GM10266 (cell line): Measurements from ENCODE around the gene GNG7.

Experiments used
- DNase-seq: peaks from one replicate; pipeline ENCODE4 v3.0.0; 2012; ENCODE audit errors: extremely low spot score
- TF ChIP-seq, protein P1 (sequence below): IDR thresholded peaks from 2 replicates; pipeline ENCODE4 v1.5.1; 2012; ENCODE audit warnings: mild to moderate bottlenecking, low read depth; ENCODE audit not compliant: control insufficient read depth, insufficient read depth; ENCODE audit errors: missing control alignments

The GNG7 gene

DNA sequence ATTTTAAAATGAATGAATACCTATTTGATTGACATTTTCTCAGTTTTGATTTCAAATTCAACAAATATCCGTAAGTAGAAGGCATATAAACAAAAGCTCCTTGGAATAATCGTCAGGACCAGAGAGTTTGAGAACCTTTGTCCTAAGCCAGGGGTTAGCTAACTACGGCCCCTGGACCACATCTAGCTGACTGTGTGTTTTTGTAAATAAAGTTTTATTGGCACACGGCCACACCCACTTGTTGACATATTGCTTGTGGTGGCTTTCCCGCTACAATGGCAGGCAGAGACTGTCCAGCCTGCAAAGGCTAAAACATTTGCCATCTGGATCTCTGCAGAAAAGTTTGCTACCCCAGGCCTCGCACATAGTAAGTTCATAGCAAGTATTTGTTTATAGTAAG lies 83.4 kb downstream of the GNG7 start:
- no peak for DNase-seq
- TF ChIP-seq, protein P1, sequence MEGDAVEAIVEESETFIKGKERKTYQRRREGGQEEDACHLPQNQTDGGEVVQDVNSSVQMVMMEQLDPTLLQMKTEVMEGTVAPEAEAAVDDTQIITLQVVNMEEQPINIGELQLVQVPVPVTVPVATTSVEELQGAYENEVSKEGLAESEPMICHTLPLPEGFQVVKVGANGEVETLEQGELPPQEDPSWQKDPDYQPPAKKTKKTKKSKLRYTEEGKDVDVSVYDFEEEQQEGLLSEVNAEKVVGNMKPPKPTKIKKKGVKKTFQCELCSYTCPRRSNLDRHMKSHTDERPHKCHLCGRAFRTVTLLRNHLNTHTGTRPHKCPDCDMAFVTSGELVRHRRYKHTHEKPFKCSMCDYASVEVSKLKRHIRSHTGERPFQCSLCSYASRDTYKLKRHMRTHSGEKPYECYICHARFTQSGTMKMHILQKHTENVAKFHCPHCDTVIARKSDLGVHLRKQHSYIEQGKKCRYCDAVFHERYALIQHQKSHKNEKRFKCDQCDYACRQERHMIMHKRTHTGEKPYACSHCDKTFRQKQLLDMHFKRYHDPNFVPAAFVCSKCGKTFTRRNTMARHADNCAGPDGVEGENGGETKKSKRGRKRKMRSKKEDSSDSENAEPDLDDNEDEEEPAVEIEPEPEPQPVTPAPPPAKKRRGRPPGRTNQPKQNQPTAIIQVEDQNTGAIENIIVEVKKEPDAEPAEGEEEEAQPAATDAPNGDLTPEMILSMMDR: no peak

DNA sequence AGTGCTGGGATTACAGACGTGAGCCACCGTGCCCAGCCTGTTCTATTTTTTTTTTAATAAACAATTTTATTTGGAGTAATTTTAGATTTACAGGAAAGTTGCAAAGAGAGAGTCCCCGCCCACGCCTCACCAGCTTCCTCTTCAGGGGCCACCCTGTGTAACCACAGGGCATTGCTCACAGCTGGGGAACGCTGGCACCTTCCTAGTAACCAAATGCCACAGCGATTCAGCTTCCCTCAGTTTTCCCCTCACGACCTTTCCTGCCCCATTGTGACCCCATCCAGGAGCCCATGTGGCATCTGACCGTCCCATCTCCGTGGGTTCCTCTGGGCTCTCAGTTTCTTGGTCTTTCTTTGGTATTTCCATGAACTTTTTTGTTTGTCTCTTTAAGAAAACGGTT lies 83.9 kb downstream of the GNG7 start:
- TF ChIP-seq, protein P1: no peak

DNA sequence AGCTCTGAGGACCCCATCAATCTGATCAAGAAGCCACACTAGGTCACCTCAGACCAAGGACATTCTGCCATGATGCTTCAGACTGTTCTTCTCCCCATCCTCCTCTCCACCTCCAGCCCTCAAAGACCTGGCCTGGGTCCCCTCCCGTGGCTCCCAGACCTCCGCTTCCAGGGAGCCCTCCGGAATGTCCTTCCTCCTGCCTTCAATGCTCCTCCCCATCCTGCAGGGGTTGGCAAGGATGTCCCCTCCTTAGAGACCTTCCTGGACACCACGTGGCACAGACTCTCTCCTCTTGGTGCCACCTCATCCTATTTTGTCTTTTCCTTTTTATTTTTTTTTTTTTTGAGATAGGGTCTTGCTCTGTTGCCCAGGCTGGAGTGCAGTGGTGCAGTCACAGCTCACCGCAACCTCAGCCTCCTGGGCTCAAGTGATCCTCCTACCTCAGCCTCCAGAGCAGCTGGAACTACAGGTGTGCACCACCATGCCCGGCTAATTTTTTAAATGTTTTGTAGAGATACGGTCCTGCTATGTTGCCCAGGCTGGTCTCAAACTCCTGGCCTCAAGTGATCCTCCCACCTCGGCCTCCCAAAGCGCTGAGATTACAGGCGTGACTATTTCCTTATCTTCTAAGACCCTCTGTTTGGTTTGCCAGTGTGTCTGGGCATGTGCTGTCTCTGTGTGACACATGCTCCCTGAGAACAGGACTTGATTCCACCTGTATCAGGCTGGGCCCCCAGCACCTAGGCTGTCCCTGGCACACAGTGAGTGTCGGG lies 84.9 kb downstream of the GNG7 start:
- DNase-seq: no peak
- TF ChIP-seq, protein P1: no peak

More for the DNA sequence above, 83.9 kb downstream of the GNG7 start:
- no peak for DNase-seq

DNA sequence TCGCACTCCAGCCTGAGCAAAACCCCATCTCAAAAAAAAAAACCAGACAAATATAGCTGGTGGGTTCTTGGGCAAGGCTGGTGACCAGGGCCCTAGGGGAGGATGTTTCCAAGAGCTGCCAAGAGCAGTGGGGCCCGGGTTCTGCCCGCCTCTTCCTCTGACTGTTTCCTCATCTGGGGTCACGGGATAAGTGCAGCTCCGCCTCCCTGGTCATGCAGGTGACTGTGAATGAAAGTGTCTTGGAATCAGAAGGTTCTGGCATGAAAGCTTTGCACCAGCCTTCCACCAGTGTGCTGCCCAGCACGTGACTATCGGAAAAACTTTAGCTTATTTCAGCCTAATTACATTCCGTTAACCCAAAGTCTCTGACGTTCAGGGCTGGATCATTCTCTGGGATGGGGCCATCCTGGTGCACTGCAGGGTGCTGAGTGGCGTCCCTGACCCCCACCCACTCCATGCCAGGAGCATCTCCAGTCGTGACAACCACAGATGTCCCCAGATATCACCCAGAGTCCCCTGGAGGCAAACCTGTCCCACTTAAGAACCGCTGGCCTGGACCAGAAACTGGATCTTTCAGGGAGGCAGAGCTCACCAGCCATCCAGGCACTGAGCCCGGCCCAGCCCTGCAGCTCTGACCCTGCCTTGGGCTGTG lies 85.6 kb downstream of the GNG7 start:
- DNase-seq: no peak
- TF ChIP-seq, protein P1: no peak

DNA sequence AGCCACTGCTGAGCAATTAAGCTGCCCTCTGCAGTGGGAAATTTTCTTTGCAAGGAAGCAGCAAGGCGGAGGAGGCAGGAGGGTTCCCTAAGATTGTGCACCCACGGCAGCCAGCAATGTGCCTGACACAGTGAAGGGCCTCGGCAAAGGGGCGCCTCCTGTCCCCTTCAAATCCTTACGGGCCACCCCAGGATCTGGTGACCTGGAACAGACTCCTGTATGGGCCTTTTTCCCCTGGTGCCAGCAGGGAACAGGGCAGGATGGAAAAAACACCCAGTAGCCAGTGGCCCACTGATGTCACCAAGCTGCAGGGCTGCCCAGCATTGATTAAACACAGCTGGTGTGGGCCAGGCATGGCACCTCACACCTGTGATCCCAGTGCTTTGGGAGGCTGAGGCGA lies 86.7 kb downstream of the GNG7 start:
- no peak for DNase-seq
- TF ChIP-seq, protein P1: no peak

DNA sequence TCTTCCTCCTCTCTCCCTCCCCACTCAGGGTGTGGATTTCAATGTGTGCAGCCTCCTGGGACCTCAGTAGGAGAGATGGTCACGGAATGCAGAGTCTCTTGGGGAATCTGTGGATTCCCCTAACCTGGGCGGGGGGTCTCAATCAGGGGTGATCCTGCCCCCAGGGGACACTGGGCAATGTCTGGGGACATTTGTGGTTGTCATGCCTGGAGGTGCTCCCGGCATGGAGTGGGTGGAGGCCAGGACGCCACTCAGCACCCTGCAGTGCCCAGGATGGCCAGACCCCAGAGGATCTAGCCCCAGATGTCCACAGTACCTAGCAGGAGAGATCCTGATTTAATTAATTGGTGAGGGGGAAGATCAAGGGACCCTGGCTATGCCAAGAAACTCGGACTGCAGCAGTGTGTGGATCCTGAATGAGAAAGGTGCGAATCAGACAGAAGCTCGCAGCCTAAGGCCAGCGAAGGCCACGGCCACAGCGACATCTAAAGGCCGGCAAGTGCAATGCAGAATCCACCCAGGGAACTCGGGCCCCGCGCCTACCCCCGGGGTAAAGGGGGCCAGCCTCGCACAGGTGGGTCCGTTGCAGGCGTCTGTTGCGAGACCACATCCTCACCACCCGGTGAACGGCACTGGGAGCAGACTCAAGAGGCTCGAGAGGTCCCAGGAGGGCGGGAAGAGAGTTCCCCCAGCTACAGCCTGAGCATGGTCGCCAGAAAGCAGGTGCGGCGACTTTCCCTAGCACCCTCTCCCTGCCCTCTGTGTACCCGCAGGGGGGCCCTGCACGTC lies 88.8 kb downstream of the GNG7 start:
- DNase-seq: no peak
- TF ChIP-seq, protein P1: peak; percentile 88
